ENCODE measurements around the gene KPRP. TPM values are rescaled to one million over a fixed set of nuclear protein-coding genes. Genes with fewer than 3 reads are reported as not detected.

The KPRP gene
- total RNA-seq, 1 donor from 2014 or later = not detected

DNA sequence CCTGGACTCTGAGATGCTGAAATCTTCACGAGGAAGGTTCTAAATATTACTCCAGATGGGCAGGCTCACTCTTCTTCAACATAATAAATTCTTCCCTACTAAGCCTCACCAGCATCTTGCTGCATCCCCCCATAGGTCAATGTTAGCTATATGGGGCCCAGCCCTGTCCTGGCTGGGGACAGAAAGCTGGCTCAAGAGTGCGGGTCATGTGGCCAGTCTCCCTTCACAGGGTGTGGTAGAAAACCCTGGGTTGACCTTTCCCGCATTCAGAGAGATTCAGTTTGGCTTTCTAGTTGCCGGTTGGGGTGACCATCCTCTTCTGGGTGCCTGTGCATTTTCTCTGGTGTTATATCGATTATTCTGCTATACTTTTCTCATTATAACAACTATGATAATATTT lies 19.8 kb upstream of the KPRP start:
- no peak for DNase-seq (ENCODE audit: low spot score in 2 of 2, unreplicated experiment in 2 of 2)
- H3K4me1 Mint-ChIP-seq = no peaks in the 10 kb centered on the region
- no peak overlapping the region for H3K4me3 Mint-ChIP-seq
- peaks cover 89% of the 10 kb centered on the region for H3K9me3 Mint-ChIP-seq
- TF ChIP-seq, protein P1, sequence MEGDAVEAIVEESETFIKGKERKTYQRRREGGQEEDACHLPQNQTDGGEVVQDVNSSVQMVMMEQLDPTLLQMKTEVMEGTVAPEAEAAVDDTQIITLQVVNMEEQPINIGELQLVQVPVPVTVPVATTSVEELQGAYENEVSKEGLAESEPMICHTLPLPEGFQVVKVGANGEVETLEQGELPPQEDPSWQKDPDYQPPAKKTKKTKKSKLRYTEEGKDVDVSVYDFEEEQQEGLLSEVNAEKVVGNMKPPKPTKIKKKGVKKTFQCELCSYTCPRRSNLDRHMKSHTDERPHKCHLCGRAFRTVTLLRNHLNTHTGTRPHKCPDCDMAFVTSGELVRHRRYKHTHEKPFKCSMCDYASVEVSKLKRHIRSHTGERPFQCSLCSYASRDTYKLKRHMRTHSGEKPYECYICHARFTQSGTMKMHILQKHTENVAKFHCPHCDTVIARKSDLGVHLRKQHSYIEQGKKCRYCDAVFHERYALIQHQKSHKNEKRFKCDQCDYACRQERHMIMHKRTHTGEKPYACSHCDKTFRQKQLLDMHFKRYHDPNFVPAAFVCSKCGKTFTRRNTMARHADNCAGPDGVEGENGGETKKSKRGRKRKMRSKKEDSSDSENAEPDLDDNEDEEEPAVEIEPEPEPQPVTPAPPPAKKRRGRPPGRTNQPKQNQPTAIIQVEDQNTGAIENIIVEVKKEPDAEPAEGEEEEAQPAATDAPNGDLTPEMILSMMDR (IDR thresholded peaks at IDR 0.05; ENCODE audit: unreplicated experiment) = no peak
- no peaks in the 10 kb centered on the region for H3K27me3 Mint-ChIP-seq (ENCODE audit: low read depth)
- H3K27ac Mint-ChIP-seq = no peak overlapping the region
- no peaks in the 10 kb centered on the region for H3K36me3 Mint-ChIP-seq

DNA sequence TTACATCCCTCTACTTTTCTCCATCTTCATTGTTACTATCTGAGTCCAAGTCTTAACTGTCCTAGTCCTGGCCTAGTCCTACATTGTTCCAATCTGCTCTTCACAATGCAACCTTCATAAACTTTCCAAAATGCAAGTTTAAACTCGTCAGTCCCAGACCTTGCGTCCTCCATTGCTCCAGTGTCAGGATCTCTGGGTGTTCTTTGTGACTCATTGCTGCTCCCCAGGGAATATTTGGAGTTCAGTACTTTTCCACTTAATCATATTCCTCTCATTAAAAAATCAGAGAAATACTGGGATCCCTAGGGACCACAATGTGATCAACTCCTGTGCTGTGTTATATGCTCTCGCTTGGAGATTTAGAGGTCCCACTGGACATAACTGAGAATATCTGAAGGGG lies 18.0 kb upstream of the KPRP start:
- no peaks in the 10 kb centered on the region for H3K36me3 Mint-ChIP-seq
- no peak overlapping the region for H3K4me3 Mint-ChIP-seq
- H3K27me3 Mint-ChIP-seq (ENCODE audit: low read depth) = no peaks in the 10 kb centered on the region
- H3K4me1 Mint-ChIP-seq = no peaks in the 10 kb centered on the region
- H3K9me3 Mint-ChIP-seq = peaks cover 95% of the 10 kb centered on the region
- TF ChIP-seq, protein P1 (IDR thresholded peaks at IDR 0.05; ENCODE audit: unreplicated experiment) = no peak
- DNase-seq (ENCODE audit: low spot score in 2 of 2, unreplicated experiment in 2 of 2) = no peak
- no peak overlapping the region for H3K27ac Mint-ChIP-seq

DNA sequence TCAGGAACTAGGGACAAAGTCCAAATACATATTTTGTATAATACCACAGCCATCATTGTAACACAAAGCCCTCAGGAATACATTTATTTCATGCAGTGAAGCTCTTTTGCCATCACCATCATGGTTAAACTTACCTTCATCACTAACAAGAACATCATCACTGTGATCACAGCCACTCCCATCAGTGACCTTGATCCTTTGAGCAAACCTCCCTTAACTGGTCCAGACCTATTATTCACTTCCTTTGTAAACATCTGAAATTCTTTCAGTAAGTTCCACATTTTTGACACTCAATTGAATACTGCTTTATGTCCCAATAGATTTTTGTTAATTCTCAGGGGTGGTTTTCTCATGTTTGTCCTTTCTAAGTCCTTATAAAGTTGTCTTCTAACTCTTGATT lies 16.2 kb upstream of the KPRP start:
- Mint-ChIP-seq H3K27ac (no peak overlapping the region), H3K27me3 (ENCODE audit: low read depth) (no peaks in the 10 kb centered on the region), H3K4me1 (no peaks in the 10 kb centered on the region), H3K9me3 (peaks cover 95% of the 10 kb centered on the region), H3K4me3 (no peak overlapping the region), H3K36me3 (no peaks in the 10 kb centered on the region)
- DNase-seq (ENCODE audit: low spot score in 2 of 2, unreplicated experiment in 2 of 2) = no peak
- TF ChIP-seq, protein P1 (IDR thresholded peaks at IDR 0.05; ENCODE audit: unreplicated experiment) = no peak

DNA sequence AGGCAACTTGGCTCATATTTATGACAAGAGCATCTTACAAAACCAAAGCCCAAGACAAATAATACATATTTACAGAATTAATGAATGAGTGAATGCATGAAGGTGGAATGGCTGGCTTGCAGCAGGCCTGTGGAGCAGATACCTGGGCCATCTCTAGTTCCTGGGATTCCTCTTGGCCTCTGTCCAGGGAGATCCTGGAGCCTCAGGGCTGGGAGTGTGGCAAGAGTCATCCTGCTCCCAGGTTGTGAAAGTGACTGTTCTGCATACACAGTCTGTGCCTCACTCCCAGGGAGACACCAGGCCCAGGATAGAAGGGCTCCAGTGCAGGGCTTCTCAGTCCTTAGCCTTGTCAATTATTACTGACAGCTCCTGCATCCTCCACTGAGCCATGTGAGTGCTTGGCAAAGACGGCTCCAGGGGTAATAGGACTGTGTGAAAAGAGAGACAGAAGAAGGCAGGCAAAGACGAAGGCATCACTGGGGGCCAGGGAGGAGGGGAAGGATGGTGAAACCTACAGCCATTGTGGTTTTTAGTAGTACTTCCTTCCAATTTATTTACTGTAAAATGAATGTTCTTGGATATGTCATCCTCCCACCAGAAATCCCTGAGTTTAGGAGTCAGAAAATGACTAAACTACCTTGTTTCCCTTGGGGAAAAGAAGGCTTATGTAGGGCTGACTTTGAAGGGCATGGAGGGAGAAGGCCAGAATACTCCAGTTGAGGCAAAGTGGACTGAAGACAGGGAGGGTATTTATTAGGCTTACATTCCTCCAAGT lies 14.3 kb upstream of the KPRP start:
- H3K4me3 Mint-ChIP-seq = no peak overlapping the region
- no peak for DNase-seq (ENCODE audit: low spot score in 2 of 2, unreplicated experiment in 2 of 2)
- TF ChIP-seq, protein P1 (IDR thresholded peaks at IDR 0.05; ENCODE audit: unreplicated experiment) = no peak
- H3K36me3 Mint-ChIP-seq = no peaks in the 10 kb centered on the region
- H3K27ac Mint-ChIP-seq = no peak overlapping the region
- no peaks in the 10 kb centered on the region for H3K4me1 Mint-ChIP-seq
- no peaks in the 10 kb centered on the region for H3K27me3 Mint-ChIP-seq (ENCODE audit: low read depth)
- peaks cover 92% of the 10 kb centered on the region for H3K9me3 Mint-ChIP-seq

DNA sequence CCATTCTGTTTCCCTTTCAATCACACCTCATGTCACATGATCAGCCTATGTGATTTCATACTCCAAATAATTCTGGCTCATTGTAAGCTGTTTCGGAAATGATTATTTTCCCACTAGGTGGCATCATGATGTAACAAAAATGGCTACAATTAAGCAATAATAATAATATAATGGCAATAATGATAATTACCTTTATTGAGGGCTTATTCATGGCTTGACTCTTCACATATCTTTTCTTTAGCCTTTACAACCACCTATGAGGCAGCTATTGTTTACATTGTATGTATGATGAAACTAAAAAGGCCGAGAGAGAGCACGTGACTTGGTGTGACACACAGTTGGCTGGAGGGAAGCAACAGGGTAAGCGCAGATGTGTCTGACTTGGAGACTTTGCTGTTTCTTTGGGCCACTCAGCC lies 12.5 kb upstream of the KPRP start:
- no peak overlapping the region for H3K27ac Mint-ChIP-seq

More for the DNA sequence above, 12.5 kb upstream of the KPRP start:
- TF ChIP-seq, protein P1 (IDR thresholded peaks at IDR 0.05; ENCODE audit: unreplicated experiment) = no peak
- H3K4me3 Mint-ChIP-seq = no peak overlapping the region
- H3K9me3 Mint-ChIP-seq = peaks cover 85% of the 10 kb centered on the region
- no peaks in the 10 kb centered on the region for H3K4me1 Mint-ChIP-seq
- no peaks in the 10 kb centered on the region for H3K27me3 Mint-ChIP-seq (ENCODE audit: low read depth)
- DNase-seq (ENCODE audit: low spot score in 2 of 2, unreplicated experiment in 2 of 2) = no peak
- H3K36me3 Mint-ChIP-seq = no peaks in the 10 kb centered on the region
